HepG2 (cell line): ENCODE measurements around the gene DAZAP1. TPM values are rescaled to one million over a fixed set of nuclear protein-coding genes. Genes with fewer than 3 reads are reported as not detected.

Experiments used
- CBX1 ChIP-seq: IDR thresholded peaks from one replicate; pipeline ENCODE4 v1.6.1; 2016; ENCODE audit warnings: antibody characterized with exemption, low read depth
- CCAR2 ChIP-seq: fragments of 200-400 bp; formaldehyde crosslinking; optimal IDR thresholded peaks from 2 replicates; pipeline ENCODE3; 2018; ENCODE audit warnings: low read depth, mild to moderate bottlenecking, low read length, moderate library complexity
- ELF4 ChIP-seq: sonication (generic); formaldehyde crosslinking; IDR thresholded peaks from 2 replicates; pipeline ENCODE4 v1.5.0; 2020; ENCODE audit warnings: missing genetic modification reagents, mild to moderate bottlenecking, moderate library complexity, borderline replicate concordance
- FOXJ3 ChIP-seq: sonication (generic); formaldehyde crosslinking; IDR thresholded peaks from 2 replicates; pipeline ENCODE4 v1.4.0; 2020; ENCODE audit warnings: missing genetic modification reagents, mild to moderate bottlenecking, borderline replicate concordance
- GABPA ChIP-seq, 2 experiments: IDR thresholded peaks; 2 replicates each; pipeline ENCODE4 v1.6.1; 2011 to 2016; ENCODE audit warnings: low read depth in 2 of 2, low read length in 1 of 2, missing biosample characterization in 1 of 2, missing genetic modification characterization in 1 of 2
- JUND ChIP-seq: sonication (generic); formaldehyde crosslinking; IDR thresholded peaks from 2 replicates; pipeline ENCODE4 v1.8.0; 2022; ENCODE audit warnings: mild to moderate bottlenecking, missing genetic modification reagents
- KAT8 ChIP-seq: IDR thresholded peaks from 2 replicates; pipeline ENCODE4 v1.6.1; 2016; ENCODE audit warnings: missing genetic modification reagents, missing compliant biosample characterization
- MYNN ChIP-seq: sonication (generic); formaldehyde crosslinking; IDR thresholded peaks from 2 replicates; pipeline ENCODE4 v1.4.0; 2020; ENCODE audit warnings: mild to moderate bottlenecking, low read depth, missing genetic modification reagents
- NCOR1 ChIP-seq: fragments of 200-600 bp; sonication (generic); IDR thresholded peaks from 2 replicates; pipeline ENCODE4 v1.7.0; 2017; ENCODE audit warnings: antibody characterized with exemption, low read length, borderline replicate concordance
- NFIB ChIP-seq: sonication (generic); formaldehyde crosslinking; IDR thresholded peaks from 2 replicates; pipeline ENCODE4 v1.9.0; 2021; ENCODE audit warnings: missing genetic modification reagents, mild to moderate bottlenecking, borderline replicate concordance
- NFIC ChIP-seq: IDR thresholded peaks from 2 replicates; pipeline ENCODE4 v1.6.1; 2012; ENCODE audit warnings: mild to moderate bottlenecking, low read length, inconsistent platforms
- SIX1 ChIP-seq: sonication (generic); formaldehyde crosslinking; IDR thresholded peaks from 2 replicates; pipeline ENCODE4 v1.4.0; 2020; ENCODE audit warnings: missing genetic modification reagents, borderline replicate concordance
- ZC3H13 ChIP-seq: sonication (generic); formaldehyde crosslinking; IDR thresholded peaks from 2 replicates; pipeline ENCODE4 v1.8.1; 2023; ENCODE audit warnings: mild to moderate bottlenecking, missing genetic modification reagents, moderate library complexity
- ZNF256 ChIP-seq: sonication (generic); formaldehyde crosslinking; conservative IDR thresholded peaks from 2 replicates; pipeline ENCODE4 v1.4.0; 2020; ENCODE audit warnings: missing genetic modification reagents
- ZNF354B ChIP-seq: sonication (generic); formaldehyde crosslinking; IDR thresholded peaks from 2 replicates; pipeline ENCODE4 v1.8.0; 2022; ENCODE audit warnings: mild to moderate bottlenecking, missing genetic modification reagents
- ZNF614 ChIP-seq: IDR thresholded peaks from 2 replicates; pipeline ENCODE4 v1.6.1; 2018; ENCODE audit warnings: missing biosample characterization, missing genetic modification reagents, inconsistent platforms, borderline replicate concordance
- ZSCAN22 ChIP-seq: sonication (generic); formaldehyde crosslinking; IDR thresholded peaks from 2 replicates; pipeline ENCODE4 v1.4.0; 2020; ENCODE audit warnings: mild to moderate bottlenecking, missing genetic modification reagents
- polyA plus RNA-seq, 8 experiments: library from polyadenylated mRNA; depleted of rRNA in 3 of 8; stranded (reverse) in 7 of 8; unstranded in 1 of 8; fragments of >200 nt; fragmentation: Illumina TruSeq in 4 of 8; extraction: Trizol in 4 of 8; gene quantifications; 2 replicates each; pipeline versions ENCODE4 v1.2.1 to v1.2.3, GENCODE V29; 2011 to 2016; ENCODE audit warnings: low read depth in 4 of 8, missing spikeins in 1 of 8, mixed read lengths in 1 of 8; ENCODE audit not compliant: insufficient read depth in 1 of 8
- total RNA-seq, 5 experiments: library from RNA; depleted of rRNA; stranded (reverse); fragments of >200 nt; fragmentation: Illumina TruSeq; extraction: Trizol; gene quantifications; 2 replicates each; pipeline ENCODE4 v1.2.3, GENCODE V29; 2016; ENCODE audit warnings: low read depth in 1 of 5
- TF ChIP-seq, protein P1 (sequence below): sonication (generic); formaldehyde crosslinking; IDR thresholded peaks from 2 replicates; pipeline ENCODE4 v1.5.1; 2020; ENCODE audit warnings: missing genetic modification reagents, mild to moderate bottlenecking, borderline replicate concordance
- TF ChIP-seq, protein P2 (sequence below): sonication (generic); formaldehyde crosslinking; IDR thresholded peaks from 2 replicates; pipeline ENCODE4 v1.4.0; 2020; ENCODE audit warnings: missing genetic modification reagents
- TF ChIP-seq, protein P3 (sequence below): sonication (generic); formaldehyde crosslinking; IDR thresholded peaks from 2 replicates; pipeline ENCODE4 v1.5.1; 2020; ENCODE audit warnings: mild to moderate bottlenecking, missing genetic modification reagents, moderate library complexity

Gene DAZAP1
- total and polyA plus RNA-seq, 2 of the 13 experiments (the other 11 are each of a cell fraction or from before 2014, with no cell fraction given), result 63.3 to 79.2 TPM

DNA sequence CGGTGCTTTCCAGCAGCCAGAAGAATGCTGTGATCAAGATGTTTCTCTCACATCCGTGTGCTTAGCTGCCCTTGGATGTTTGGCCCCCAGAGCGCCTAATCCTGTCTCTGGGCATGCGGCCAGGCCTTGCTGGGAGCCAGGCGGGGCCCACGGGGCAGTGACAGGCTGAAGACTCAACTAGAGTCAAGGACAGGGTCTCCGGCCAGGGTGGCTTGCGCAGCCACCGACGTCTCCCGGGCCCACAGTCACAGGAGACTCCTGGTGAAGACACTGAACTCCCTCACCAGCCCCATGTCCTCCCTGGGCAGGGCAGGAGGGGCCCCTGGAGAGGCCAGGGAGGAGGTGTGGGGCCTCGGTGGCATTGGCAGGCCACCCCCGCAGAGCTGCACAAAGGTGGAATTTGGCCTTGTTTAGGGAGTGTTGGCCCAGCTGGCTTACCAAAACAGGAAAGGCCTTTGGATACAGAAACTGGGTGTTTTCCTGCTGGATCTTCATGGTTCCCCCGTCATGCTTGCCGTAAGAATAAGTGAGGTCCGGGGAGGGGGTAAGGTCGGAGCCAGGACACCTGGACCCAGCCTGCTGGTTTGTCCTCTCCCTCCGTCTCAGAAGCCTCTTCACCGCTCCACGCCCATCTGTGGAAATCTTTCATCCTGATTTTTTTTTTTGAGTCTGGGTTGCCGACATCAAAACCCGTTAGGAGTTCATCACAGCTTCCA is 33.7 kb upstream of the DAZAP1 start (continued):
- TF ChIP-seq, protein P1, sequence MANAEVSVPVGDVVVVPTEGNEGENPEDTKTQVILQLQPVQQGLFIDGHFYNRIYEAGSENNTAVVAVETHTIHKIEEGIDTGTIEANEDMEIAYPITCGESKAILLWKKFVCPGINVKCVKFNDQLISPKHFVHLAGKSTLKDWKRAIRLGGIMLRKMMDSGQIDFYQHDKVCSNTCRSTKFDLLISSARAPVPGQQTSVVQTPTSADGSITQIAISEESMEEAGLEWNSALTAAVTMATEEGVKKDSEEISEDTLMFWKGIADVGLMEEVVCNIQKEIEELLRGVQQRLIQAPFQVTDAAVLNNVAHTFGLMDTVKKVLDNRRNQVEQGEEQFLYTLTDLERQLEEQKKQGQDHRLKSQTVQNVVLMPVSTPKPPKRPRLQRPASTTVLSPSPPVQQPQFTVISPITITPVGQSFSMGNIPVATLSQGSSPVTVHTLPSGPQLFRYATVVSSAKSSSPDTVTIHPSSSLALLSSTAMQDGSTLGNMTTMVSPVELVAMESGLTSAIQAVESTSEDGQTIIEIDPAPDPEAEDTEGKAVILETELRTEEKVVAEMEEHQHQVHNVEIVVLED (CRISPR knock-in tag), result peak; percentile 40
- TF ChIP-seq GABPA (IDR thresholded peaks at IDR 0.05; ENCODE audit: low read depth, low read length) (no peak), GABPA (CRISPR knock-in tag; IDR thresholded peaks at IDR 0.05; ENCODE audit: low read depth) (no peak), ELF4 (CRISPR knock-in tag) (no peak), ZNF354B (peak; percentile 95), ZSCAN22 (CRISPR knock-in tag) (no peak; the same call in 1 of the 2 replicates), ZC3H13 (CRISPR knock-in tag) (peak; percentile 2; the same call in 1 of the 2 replicates), NFIC (peak; percentile 61), FOXJ3 (CRISPR knock-in tag) (peak; percentile 80), SIX1 (CRISPR knock-in tag) (peak; percentile 60; the same call in 1 of the 2 replicates), MYNN (CRISPR knock-in tag) (no peak), JUND (CRISPR knock-in tag) (0 out of 2 replicates have a peak, but pooled peaks have one; percentile 3), CBX1 (no peak), NFIB (no peak), KAT8 (peak; percentile 58; the same call in 1 of the 2 replicates), CCAR2 (no peak), ZNF256 (CRISPR knock-in tag) (peak; percentile 51; the same call in 1 of the 2 replicates), ZNF614 (CRISPR knock-in tag) (peak; percentile 81), NCOR1 (no peak; the same call in 1 of the 2 replicates)
- TF ChIP-seq, protein P2, sequence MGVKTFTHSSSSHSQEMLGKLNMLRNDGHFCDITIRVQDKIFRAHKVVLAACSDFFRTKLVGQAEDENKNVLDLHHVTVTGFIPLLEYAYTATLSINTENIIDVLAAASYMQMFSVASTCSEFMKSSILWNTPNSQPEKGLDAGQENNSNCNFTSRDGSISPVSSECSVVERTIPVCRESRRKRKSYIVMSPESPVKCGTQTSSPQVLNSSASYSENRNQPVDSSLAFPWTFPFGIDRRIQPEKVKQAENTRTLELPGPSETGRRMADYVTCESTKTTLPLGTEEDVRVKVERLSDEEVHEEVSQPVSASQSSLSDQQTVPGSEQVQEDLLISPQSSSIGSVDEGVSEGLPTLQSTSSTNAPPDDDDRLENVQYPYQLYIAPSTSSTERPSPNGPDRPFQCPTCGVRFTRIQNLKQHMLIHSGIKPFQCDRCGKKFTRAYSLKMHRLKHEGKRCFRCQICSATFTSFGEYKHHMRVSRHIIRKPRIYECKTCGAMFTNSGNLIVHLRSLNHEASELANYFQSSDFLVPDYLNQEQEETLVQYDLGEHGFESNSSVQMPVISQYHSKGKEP, result no peak
- TF ChIP-seq, protein P3, sequence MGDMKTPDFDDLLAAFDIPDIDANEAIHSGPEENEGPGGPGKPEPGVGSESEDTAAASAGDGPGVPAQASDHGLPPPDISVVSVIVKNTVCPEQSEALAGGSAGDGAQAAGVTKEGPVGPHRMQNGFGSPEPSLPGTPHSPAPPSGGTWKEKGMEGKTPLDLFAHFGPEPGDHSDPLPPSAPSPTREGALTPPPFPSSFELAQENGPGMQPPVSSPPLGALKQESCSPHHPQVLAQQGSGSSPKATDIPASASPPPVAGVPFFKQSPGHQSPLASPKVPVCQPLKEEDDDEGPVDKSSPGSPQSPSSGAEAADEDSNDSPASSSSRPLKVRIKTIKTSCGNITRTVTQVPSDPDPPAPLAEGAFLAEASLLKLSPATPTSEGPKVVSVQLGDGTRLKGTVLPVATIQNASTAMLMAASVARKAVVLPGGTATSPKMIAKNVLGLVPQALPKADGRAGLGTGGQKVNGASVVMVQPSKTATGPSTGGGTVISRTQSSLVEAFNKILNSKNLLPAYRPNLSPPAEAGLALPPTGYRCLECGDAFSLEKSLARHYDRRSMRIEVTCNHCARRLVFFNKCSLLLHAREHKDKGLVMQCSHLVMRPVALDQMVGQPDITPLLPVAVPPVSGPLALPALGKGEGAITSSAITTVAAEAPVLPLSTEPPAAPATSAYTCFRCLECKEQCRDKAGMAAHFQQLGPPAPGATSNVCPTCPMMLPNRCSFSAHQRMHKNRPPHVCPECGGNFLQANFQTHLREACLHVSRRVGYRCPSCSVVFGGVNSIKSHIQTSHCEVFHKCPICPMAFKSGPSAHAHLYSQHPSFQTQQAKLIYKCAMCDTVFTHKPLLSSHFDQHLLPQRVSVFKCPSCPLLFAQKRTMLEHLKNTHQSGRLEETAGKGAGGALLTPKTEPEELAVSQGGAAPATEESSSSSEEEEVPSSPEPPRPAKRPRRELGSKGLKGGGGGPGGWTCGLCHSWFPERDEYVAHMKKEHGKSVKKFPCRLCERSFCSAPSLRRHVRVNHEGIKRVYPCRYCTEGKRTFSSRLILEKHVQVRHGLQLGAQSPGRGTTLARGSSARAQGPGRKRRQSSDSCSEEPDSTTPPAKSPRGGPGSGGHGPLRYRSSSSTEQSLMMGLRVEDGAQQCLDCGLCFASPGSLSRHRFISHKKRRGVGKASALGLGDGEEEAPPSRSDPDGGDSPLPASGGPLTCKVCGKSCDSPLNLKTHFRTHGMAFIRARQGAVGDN (CRISPR knock-in tag), result peak; percentile 99
